ENCODE measurements around the gene CNDP1.
A peak's percentile ranks its signal among the peaks of the same experiment; 100 is the strongest.
"Not testable (repeated sequence)": the region's sequence is repeated elsewhere in the genome, so short reads cannot be mapped to it uniquely, and the experiment has no call there.

The CNDP1 gene

GRCh38 chr18:74498712-74499627 lies 35.3 kb upstream of the CNDP1 start:
- ATAC-seq: peak; percentile 70

DNA sequence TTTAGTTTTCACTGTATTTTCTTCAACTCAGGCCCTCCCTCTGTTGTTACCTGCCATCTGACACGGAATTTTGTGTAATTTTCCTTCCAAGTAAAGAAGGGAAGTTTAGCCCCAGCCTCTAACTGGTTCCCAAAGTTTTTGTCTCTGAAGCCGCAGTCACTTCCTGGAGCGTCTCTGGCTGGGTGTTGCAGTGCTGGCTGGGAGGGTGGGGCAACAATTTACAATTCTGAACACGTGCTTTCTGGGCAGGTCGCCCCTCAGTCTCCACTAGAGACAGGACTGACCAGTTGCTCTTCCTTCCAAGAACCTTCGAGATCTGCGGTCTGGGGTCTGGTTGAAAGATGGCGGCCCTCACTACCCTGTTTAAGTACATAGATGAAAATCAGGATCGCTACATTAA lies 34.7 kb upstream of the CNDP1 start:
- Mint-ChIP-seq H3K4me3 (peak overlapping the region; percentile 88), H3K27me3 (peaks cover 2% of the 10 kb centered on the region), H3K36me3 (ENCODE audit: low read depth) (peaks cover 32% of the 10 kb centered on the region), H3K27ac (peak overlapping the region; percentile 99), H3K9me3 (no peaks in the 10 kb centered on the region), H3K4me1 (peaks cover 52% of the 10 kb centered on the region)
- ATAC-seq (no peak), DNase-seq (peak; percentile 44)

More at GRCh38 chr18:74498712-74499627, 35.3 kb upstream of the CNDP1 start:
- Mint-ChIP-seq H3K4me1 (peaks cover 52% of the 10 kb centered on the region), H3K27me3 (peaks cover 2% of the 10 kb centered on the region), H3K9me3 (no peaks in the 10 kb centered on the region), H3K27ac (peak overlapping the region; percentile 99), H3K4me3 (peak overlapping the region; percentile 88), H3K36me3 (ENCODE audit: low read depth) (peaks cover 32% of the 10 kb centered on the region)
- DNase-seq: peak; percentile 82

DNA sequence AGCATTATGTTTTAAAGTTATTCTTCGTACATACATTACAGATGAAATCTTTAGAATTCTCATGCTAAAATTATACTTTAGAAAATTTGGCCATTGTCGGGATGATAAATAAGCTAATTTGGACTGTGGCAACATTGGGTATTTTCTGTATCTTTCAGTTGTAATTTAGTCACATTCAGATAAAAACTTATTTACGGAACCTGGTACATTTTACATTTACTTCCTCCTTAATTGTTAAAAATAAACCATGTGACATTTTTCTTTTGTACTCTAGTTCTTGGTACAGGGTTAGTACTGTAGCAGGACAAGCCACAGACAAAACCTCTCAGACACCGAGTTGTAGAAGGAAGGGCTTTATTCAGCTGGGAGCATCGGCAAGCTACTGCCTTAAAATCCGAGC lies 33.9 kb upstream of the CNDP1 start:
- DNase-seq: no peak
- H3K27me3 Mint-ChIP-seq: peaks cover 2% of the 10 kb centered on the region
- H3K4me1 Mint-ChIP-seq: peaks cover 51% of the 10 kb centered on the region
- no peaks in the 10 kb centered on the region for H3K9me3 Mint-ChIP-seq
- H3K4me3 Mint-ChIP-seq: peak overlapping the region; percentile 88
- H3K27ac Mint-ChIP-seq: peak overlapping the region; percentile 87
- H3K36me3 Mint-ChIP-seq (ENCODE audit: low read depth): peaks cover 34% of the 10 kb centered on the region
- no peak for ATAC-seq

- H3K27ac Mint-ChIP-seq: peak overlapping the region; percentile 87
- H3K4me1 Mint-ChIP-seq: peaks cover 50% of the 10 kb centered on the region
- H3K4me3 Mint-ChIP-seq: peak overlapping the region; percentile 88
- H3K9me3 Mint-ChIP-seq, ATAC-seq, DNase-seq, H3K27me3 Mint-ChIP-seq: not testable (repeated sequence)
- H3K36me3 Mint-ChIP-seq (ENCODE audit: low read depth): peaks cover 37% of the 10 kb centered on the region
Measured at GRCh38 chr18:74500774-74501173, 33.5 kb upstream of the CNDP1 start.

DNA sequence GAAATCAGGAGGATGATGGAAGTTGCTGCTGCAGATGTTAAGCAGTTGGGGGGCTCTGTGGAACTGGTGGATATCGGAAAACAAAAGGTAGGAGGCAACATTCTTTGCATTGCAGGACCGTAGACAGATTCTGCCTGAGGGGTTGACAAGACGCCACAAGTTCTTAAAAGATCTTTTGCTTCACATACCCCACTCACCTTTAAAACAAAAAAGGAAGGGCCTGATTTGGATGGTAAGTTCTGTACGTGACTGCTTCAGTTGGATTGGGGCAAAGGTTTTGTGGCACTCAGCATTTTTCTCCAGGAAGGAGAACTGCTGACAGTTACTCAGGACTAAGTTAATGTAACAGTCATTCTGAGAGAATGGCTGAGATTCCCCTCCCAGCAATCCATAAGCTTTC lies 32.9 kb upstream of the CNDP1 start:
- no peak for DNase-seq
- H3K27ac Mint-ChIP-seq: peak overlapping the region; percentile 87
- ATAC-seq: no peak
- H3K27me3 Mint-ChIP-seq: no peaks in the 10 kb centered on the region
- peaks cover 37% of the 10 kb centered on the region for H3K36me3 Mint-ChIP-seq (ENCODE audit: low read depth)
- H3K4me3 Mint-ChIP-seq: peak overlapping the region; percentile 88
- peaks cover 47% of the 10 kb centered on the region for H3K4me1 Mint-ChIP-seq
- H3K9me3 Mint-ChIP-seq: no peaks in the 10 kb centered on the region

DNA sequence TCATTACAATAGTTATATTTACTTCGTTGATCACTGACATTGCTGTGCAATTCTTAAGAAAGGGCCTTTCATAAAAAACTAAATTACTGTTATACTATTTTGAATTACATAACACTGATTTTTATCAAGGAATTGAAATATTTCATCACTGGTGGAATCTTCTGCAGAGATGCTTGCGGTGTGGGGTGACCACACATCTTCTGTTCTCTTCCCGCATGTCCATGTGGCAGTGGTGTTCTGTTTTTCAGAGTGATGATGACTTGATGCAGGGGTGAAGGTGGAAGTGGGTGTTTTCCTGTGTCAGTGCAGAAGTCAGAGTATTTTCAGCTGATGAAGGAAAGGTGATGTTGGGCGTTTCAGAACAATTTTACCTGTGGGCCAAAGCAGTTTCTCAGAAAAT lies 31.2 kb upstream of the CNDP1 start:
- no peak overlapping the region for H3K27ac Mint-ChIP-seq
- no peaks in the 10 kb centered on the region for H3K27me3 Mint-ChIP-seq
- DNase-seq (no peak), ATAC-seq (no peak)
- no peak overlapping the region for H3K4me3 Mint-ChIP-seq
- H3K4me1 Mint-ChIP-seq: peaks cover 33% of the 10 kb centered on the region
- H3K9me3 Mint-ChIP-seq: no peaks in the 10 kb centered on the region
- H3K36me3 Mint-ChIP-seq (ENCODE audit: low read depth): peaks cover 53% of the 10 kb centered on the region

- Mint-ChIP-seq H3K4me3 (no peak overlapping the region), H3K27ac (no peak overlapping the region), H3K27me3 (no peaks in the 10 kb centered on the region), H3K36me3 (ENCODE audit: low read depth) (peaks cover 61% of the 10 kb centered on the region), H3K4me1 (peaks cover 9% of the 10 kb centered on the region), H3K9me3 (no peaks in the 10 kb centered on the region)
- ATAC-seq (no peak), DNase-seq (no peak)
Measured at GRCh38 chr18:74505776-74506175, 28.5 kb upstream of the CNDP1 start.

DNA sequence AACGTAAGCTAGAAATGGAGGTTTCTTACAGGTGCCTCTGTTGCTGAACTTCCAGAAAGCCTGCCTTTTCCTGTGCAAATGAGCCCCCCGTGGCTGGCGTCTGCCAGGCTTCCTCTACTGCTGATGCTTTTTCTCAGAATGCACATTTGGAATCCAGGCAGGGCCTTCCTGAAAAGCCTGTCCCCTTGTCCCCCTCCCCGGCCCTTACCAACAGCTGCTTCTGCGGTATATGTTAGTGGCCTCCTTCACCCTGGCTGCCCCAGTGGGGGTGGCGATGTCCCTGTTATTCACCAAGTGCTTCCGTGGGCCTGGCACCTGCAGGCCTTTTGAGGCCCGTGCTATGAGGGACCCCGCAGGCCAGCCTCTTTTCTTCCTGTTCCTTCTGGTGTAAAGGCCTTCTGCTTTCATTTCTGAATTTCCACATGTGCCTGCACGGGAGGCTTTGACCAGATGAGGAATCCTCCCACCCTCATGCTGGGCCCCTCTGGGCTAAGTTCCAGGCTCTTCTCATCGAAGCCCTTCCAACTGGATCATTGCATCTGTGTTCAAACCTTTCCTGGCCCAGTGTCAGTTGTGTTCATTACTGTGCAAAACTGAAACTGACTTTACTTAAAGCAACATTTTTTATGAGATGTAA lies 27.7 kb upstream of the CNDP1 start:
- Mint-ChIP-seq H3K4me1 (peaks cover 3% of the 10 kb centered on the region), H3K4me3 (no peak overlapping the region), H3K27ac (no peak overlapping the region), H3K9me3 (no peaks in the 10 kb centered on the region), H3K36me3 (ENCODE audit: low read depth) (peaks cover 56% of the 10 kb centered on the region), H3K27me3 (no peaks in the 10 kb centered on the region)
- ATAC-seq (no peak), DNase-seq (no peak)

GRCh38 chr18:74507097-74507881 lies 27.0 kb upstream of the CNDP1 start:
- Mint-ChIP-seq H3K36me3 (ENCODE audit: low read depth) (peaks cover 52% of the 10 kb centered on the region), H3K4me1 (no peaks in the 10 kb centered on the region), H3K27ac (no peak overlapping the region), H3K27me3 (no peaks in the 10 kb centered on the region), H3K4me3 (no peak overlapping the region), H3K9me3 (no peaks in the 10 kb centered on the region)
- DNase-seq (no peak), ATAC-seq (no peak)

GRCh38 chr18:74507927-74508326 lies 26.4 kb upstream of the CNDP1 start:
- H3K9me3 Mint-ChIP-seq: no peaks in the 10 kb centered on the region
- H3K27me3 Mint-ChIP-seq: no peaks in the 10 kb centered on the region
- ATAC-seq (no peak), DNase-seq (no peak)
- no peak overlapping the region for H3K27ac Mint-ChIP-seq
- H3K36me3 Mint-ChIP-seq (ENCODE audit: low read depth): peaks cover 53% of the 10 kb centered on the region
- no peak overlapping the region for H3K4me3 Mint-ChIP-seq
- H3K4me1 Mint-ChIP-seq: no peaks in the 10 kb centered on the region

GRCh38 chr18:74508366-74508765 lies 25.9 kb upstream of the CNDP1 start:
- H3K27me3 Mint-ChIP-seq: no peaks in the 10 kb centered on the region
- no peaks in the 10 kb centered on the region for H3K4me1 Mint-ChIP-seq
- ATAC-seq (no peak), DNase-seq (no peak)
- H3K4me3 Mint-ChIP-seq: no peak overlapping the region
- H3K9me3 Mint-ChIP-seq: no peaks in the 10 kb centered on the region
- H3K36me3 Mint-ChIP-seq (ENCODE audit: low read depth): peaks cover 50% of the 10 kb centered on the region
- H3K27ac Mint-ChIP-seq: no peak overlapping the region

DNA sequence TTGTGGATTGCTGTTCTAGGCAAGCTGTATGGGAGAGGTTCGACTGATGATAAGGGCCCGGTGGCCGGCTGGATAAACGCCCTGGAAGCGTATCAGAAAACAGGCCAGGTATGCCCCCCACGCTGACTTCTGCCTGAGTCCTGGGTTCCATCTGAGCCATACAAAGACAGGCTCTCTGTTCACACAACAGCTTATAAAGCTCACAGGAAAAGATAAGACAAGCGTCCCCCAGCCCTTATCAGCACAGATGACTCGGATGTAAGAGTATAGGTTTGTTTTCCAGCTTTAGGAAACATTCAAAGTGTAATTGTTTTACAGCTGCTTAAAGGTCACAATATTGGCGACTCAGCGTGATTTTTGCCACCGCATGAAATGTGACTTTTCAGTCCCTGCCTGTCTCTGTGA lies 25.5 kb upstream of the CNDP1 start:
- Mint-ChIP-seq H3K9me3 (no peaks in the 10 kb centered on the region), H3K4me1 (no peaks in the 10 kb centered on the region), H3K27ac (no peak overlapping the region), H3K36me3 (ENCODE audit: low read depth) (peaks cover 52% of the 10 kb centered on the region), H3K27me3 (no peaks in the 10 kb centered on the region), H3K4me3 (no peak overlapping the region)
- ATAC-seq: no peak
- no peak for DNase-seq

GRCh38 chr18:74509856-74510769 lies 24.2 kb upstream of the CNDP1 start:
- no peak for DNase-seq
- H3K36me3 Mint-ChIP-seq (ENCODE audit: low read depth): peaks cover 55% of the 10 kb centered on the region
- ATAC-seq: no peak
- no peaks in the 10 kb centered on the region for H3K9me3 Mint-ChIP-seq
- no peaks in the 10 kb centered on the region for H3K4me1 Mint-ChIP-seq
- H3K27ac Mint-ChIP-seq: no peak overlapping the region
- H3K4me3 Mint-ChIP-seq: no peak overlapping the region
- no peaks in the 10 kb centered on the region for H3K27me3 Mint-ChIP-seq

- no peak for ATAC-seq
- H3K4me3 Mint-ChIP-seq: no peak overlapping the region
- no peaks in the 10 kb centered on the region for H3K27me3 Mint-ChIP-seq
- peaks cover 52% of the 10 kb centered on the region for H3K36me3 Mint-ChIP-seq (ENCODE audit: low read depth)
- DNase-seq: no peak
- no peak overlapping the region for H3K27ac Mint-ChIP-seq
- no peaks in the 10 kb centered on the region for H3K4me1 Mint-ChIP-seq
- no peaks in the 10 kb centered on the region for H3K9me3 Mint-ChIP-seq
Measured at GRCh38 chr18:74510770-74511095, 23.6 kb upstream of the CNDP1 start.
